NCI-H1694 (cell line): ENCODE data around the gene SCG5.

ENCODE experiments used
- DNase-seq: peaks from one replicate; lab custom pipeline; 2025; lab: John Stamatoyannopoulos, UW

The SCG5 gene

DNA sequence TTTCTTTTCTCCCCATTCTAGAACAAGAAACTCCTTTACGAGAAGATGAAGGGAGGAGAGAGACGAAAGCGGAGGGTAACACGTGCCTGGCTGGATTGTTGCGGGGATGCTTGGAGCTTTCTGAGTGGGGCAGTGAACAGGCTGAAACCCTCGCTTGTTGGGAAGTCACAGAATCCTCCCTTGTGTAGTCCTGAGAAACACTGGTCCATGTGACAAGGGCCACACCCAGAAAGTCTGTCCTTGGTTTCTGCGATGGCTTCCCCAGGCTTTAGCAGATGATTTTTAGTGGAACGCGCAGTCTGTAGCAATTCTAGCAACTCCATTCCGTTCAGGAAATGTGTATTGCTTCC, 50.2 kb downstream of the SCG5 start:
- no peak for DNase-seq

GRCh38 chr15:32692286-32692685, 50.8 kb downstream of the SCG5 start:
- DNase-seq, result no peak

- no peak for DNase-seq
Observed at GRCh38 chr15:32694222-32694983, 52.9 kb downstream of the SCG5 start.

DNA sequence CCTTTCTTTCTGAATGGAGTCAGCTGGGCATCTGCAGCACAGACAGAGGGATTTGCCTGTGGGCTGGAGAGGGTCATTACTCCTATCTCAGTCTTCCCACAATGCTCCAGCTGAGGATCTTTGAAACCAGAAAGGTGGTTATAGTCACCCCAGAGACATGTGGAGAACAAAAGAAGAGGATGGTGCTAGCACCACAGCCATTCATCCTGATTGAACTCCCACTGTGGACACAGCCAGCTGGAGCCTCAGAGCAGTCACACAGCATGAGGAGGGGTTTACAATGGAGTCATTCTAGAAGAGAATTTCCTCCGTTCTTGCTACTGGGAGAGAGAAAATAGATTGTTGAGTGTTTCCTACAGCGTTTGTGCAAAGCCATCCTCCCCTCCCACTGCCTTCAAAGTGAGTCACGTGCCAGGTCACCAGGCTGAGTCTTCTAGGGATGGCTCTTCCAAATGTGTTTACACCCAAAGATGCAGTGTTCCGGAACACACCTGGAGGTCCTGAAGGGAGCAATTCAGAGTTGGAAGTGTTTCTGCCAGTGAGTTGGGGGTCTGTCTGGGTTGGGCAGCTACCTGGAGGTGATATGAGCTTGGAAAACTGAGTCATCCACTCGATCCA, 57.4 kb downstream of the SCG5 start:
- no peak for DNase-seq

DNA sequence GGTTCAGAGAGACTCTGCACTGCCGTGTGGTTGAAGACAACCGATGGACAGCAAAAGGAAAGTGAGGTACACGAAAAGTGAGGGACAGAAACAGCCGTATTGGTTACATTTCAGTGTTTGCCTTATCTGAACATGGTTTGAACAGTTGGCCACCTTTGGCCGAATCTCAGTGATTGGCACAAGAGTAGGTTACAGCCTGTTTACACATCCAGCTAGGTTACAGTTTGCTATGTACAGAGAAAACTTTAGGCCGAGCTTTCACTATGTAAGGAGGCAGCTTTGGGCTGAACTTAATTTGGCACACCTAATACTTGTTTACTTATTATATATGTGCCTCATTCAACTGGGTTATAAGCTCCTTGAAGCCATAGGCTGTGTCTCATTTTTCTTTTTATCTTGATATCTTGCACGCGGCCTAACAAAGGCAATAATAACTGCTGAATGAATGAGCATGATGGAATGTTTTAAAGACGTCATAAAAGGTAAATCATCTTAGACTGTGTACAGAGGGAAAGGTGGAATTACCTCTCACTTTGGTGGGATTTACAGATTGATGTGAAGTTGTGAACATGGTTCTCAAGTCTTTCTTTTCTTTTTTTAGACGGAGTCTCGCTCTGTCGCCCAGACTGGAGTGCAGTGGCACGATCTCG, 59.1 kb downstream of the SCG5 start:
- DNase-seq, result no peak

- no peak for DNase-seq
Observed at GRCh38 chr15:32701863-32702262, 60.4 kb downstream of the SCG5 start.

GRCh38 chr15:32704395-32704981, 63.0 kb downstream of the SCG5 start:
- no peak for DNase-seq

- no peak for DNase-seq
Observed at GRCh38 chr15:32705446-32705845, 63.9 kb downstream of the SCG5 start.

- no peak for DNase-seq
Observed at GRCh38 chr15:32706704-32707103, 65.2 kb downstream of the SCG5 start.

GRCh38 chr15:32707436-32707835, 65.9 kb downstream of the SCG5 start:
- no peak for DNase-seq

DNA sequence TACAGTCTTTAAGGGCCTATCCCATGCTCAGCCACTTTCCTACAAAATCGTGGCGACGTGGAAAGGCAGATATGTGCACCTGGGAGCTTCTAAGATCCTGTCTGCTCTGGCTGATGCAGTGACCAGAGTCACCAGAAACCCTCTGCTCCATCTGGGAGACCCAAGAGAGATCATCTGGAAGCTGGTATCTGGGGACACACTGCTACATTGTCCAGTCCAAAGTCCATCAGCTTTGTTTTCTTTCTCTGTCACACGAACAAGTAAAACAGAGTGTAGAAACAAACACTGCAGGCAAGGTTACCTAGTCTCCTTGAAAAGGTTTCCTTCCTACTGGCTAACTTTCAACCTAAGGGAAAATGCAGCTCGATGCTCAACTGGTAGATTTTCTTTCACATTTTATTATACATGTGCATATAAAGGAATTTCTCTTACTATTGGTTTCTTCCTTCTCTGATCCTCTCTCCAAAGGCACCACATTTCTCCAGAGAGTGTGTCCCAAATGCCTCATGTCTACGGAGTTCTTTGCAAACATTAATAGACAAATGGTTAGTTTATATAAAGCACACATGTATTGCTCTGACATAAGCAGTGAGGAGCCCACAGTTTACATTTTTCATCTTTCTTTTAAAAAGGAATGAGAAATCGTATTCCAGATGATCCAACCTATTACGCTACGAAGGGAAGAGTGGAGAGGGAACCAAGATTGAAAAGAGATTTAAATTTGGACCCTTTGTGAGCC, 68.0 kb downstream of the SCG5 start:
- no peak for DNase-seq

DNA sequence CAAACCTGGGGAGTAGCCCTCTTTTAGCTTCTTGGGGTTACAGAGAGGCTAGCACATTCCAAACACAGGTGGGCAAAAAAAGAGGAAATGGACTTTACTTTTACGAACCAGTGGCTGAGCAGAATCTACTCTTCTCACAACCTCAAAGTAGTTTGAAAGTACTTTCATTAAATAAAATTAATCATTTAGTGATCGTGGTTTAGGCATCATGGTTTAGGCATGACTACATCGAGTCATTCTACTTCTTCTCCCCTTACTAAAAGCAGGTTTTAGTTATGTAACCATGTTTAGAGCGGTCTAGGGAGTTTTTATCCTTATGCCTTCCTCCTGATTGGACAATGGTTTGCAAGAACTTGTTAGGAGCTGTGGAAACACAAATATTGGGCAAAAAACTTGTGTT, 73.8 kb downstream of the SCG5 start:
- DNase-seq, result no peak

DNA sequence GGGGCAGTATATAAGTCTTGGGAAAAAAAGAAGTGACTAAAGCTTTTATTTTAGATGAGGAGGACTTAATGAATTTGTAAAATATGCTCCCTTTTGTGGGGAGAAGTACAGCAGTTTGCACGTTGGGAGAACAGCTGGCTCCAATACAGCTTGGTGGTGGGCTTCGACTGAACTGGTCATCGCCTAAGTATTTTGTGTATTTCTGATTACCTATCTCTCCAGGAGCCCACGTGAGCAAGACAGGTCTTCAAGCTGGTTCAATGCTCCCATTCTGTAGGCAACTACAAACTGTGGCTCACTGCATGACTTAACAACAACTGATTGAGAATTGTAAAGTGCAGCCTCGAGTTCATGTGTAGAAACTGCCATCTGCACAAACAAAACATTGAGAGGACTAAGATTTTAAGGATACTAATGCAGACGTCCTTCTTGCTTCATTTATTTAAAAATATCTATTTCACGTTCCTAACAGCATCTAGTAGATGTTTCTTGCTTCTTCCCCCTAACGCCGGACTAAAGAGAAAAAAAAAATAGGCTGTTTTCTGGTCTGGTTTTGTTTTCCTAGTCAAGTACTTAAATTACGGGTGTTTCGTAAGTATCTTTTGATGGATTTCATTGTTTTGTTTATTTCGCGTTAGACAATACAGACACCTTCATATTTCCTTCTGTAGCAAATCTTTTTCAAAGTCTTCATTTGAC, 74.9 kb downstream of the SCG5 start:
- DNase-seq, result no peak

- no peak for DNase-seq
Observed at GRCh38 chr15:32716915-32717425, 75.5 kb downstream of the SCG5 start.

GRCh38 chr15:32717426-32718226, 76.1 kb downstream of the SCG5 start, which contains the start of gene GREM1:
Gene GREM1 (plus strand): TSS chr15:32718004. CDS start chr15:32730691, 12,687 bp downstream.
- no peak for DNase-seq

GRCh38 chr15:32718227-32718820, 76.8 kb downstream of the SCG5 start:
- DNase-seq, result no peak

DNA sequence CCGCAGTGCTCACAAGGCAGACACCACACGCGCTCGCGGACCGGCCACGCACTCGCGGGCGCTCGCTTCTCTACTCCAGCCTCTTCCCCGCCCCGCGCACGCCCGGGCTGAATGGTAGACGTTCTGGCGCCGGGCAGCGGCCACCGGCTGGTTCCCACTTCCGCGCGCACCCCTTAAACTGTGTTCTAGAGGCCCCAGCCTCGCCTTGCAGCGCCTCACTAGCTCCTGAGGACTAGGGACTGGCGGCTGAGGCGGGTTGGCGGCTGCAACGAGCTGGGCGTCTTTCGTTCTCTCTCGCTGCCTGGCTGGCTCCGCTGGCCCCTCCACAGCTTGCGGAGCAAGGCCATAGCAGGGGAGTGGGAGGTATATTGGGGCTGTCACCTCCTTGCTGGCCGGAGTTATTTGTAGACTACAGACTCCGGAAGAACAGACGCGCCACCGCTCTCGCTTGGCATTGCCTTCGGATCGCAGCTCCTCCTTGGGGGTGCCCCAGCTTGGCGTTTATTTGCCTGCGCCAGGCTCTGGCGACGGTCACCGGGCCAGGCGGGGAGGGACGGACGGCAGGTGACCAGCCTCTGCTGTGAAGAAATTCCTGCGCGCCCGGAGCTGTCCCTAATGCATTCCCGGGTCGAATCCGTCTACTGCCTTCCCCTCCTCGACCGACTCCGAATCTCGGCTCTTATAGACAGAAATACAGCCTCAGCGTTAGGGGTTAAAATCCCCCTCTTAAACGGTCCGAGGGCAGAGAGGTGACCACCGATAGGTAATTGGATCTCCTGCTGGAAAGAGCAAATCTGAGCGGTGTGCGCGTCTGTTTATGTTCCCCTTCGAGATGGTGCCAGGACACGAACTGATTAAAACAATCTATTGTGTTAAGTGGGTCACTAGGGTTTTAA, 77.6 kb downstream of the SCG5 start:
- no peak for DNase-seq

GRCh38 chr15:32721596-32721995, 80.1 kb downstream of the SCG5 start:
- no peak for DNase-seq

DNA sequence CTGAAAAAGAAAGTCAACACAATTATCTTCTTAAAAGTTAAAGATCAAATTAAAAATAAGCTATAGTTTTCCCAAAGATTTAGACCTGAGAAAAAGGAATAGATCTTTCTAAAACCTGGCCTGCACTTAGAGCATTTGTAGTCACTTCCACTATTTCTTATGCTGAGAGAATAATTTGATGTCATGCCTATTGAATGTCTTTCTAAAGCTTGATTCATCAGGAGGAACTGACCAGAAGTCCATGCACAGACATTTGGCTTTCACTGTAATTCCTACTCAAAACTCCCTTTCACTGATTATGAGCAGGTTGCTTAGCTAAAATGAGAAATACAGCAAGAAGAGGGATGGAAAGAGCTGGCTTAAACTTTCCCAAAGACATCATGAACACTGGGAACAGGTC, 80.6 kb downstream of the SCG5 start:
- no peak for DNase-seq
